ENCODE results near the gene AP3S2. TPM values are rescaled to one million over a fixed set of nuclear protein-coding genes. Genes with fewer than 3 reads are reported as not detected.
"Not testable (repeated sequence)": the region's sequence is repeated elsewhere in the genome, so short reads cannot be mapped to it uniquely, and the experiment has no call there.

The AP3S2 gene
- total RNA-seq, 2 experiments from 2014 or later: 16.0 to 16.7 TPM

- CTCF ChIA-PET: no interaction called here
- POLR2A ChIA-PET: no interaction called here
These were observed 12.1 kb upstream of the AP3S2 start for GRCh38 chr15:89905846-89906378.

GRCh38 chr15:89904519-89904918 is 10.7 kb upstream of the AP3S2 start:
- POLR2A ChIA-PET: no interaction called here
- CTCF ChIA-PET: interaction anchor here (0.6 kb wide), 1 partner anchor 17 kb away, joined by 3 read pairs; no protein-coding TSS in a partner anchor

- CTCF ChIA-PET: no interaction called here
These were observed 10.0 kb upstream of the AP3S2 start for GRCh38 chr15:89903858-89904130.

GRCh38 chr15:89903015-89903857 is 9.4 kb upstream of the AP3S2 start:
- POLR2A ChIA-PET: no interaction called here
- CTCF ChIA-PET: no interaction called here

More at GRCh38 chr15:89903858-89904130, 10.0 kb upstream of the AP3S2 start:
- POLR2A ChIA-PET: no interaction called here

GRCh38 chr15:89900849-89901248 is 7.1 kb upstream of the AP3S2 start:
- CTCF ChIA-PET: no interaction called here
- POLR2A ChIA-PET: no interaction called here

- POLR2A ChIA-PET: no interaction called here
- CTCF ChIA-PET: interaction anchor here (0.6 kb wide), 1 partner anchor 420 kb away, joined by 4 read pairs; no protein-coding TSS in a partner anchor
These were observed 6.3 kb upstream of the AP3S2 start for GRCh38 chr15:89899951-89900567.

GRCh38 chr15:89899295-89899945 is 5.6 kb upstream of the AP3S2 start:
- POLR2A ChIA-PET: no interaction called here
- CTCF ChIA-PET: interaction anchor here (0.6 to 1.4 kb wide), 3 partner anchors 172 to 421 kb away, joined by 4 to 7 read pairs (median 4); no protein-coding TSS in a partner anchor

- CTCF ChIA-PET: interaction anchor here (0.8 to 1.4 kb wide), 4 partner anchors 139 to 320 kb away, joined by 3 to 7 read pairs (median 4); no protein-coding TSS in a partner anchor
- POLR2A ChIA-PET: interaction anchor here (0.6 to 0.7 kb wide), 2 partner anchors 132 to 158 kb away, joined by 3 to 4 read pairs; no protein-coding TSS in a partner anchor
These were observed 5.0 kb upstream of the AP3S2 start for GRCh38 chr15:89898614-89899294.

- CTCF ChIA-PET: interaction anchor here (0.8 to 1.4 kb wide), 4 partner anchors 138 to 321 kb away, joined by 3 to 7 read pairs (median 4); no protein-coding TSS in a partner anchor
- POLR2A ChIA-PET: interaction anchor here (0.6 to 0.7 kb wide), 2 partner anchors 133 to 159 kb away, joined by 3 to 4 read pairs; no protein-coding TSS in a partner anchor
These were observed 4.4 kb upstream of the AP3S2 start for GRCh38 chr15:89898146-89898545.

- POLR2A ChIA-PET: interaction anchor here (0.5 to 1.1 kb wide), 3 partner anchors 10 to 341 kb away, joined by 3 to 5 read pairs (median 3); partner anchors contain the start of gene GDPGP1
- CTCF ChIA-PET: no interaction called here
These were observed 767 bp downstream of the AP3S2 start for GRCh38 chr15:89893027-89893426.

GRCh38 chr15:89888214-89888804 is 5.5 kb downstream of the AP3S2 start:
- ChIA-PET CTCF (interaction anchor here (1.2 to 1.9 kb wide), 3 partner anchors 11 to 148 kb away, joined by 3 to 7 read pairs (median 3); no protein-coding TSS in a partner anchor), POLR2A (no interaction called here)

GRCh38 chr15:89885611-89886010 is 8.2 kb downstream of the AP3S2 start:
- CTCF ChIA-PET: interaction anchor here (0.7 to 1.3 kb wide), 2 partner anchors 11 to 770 kb away, joined by 3 read pairs; no protein-coding TSS in a partner anchor
- POLR2A ChIA-PET: no interaction called here

GRCh38 chr15:89885179-89885578 is 8.6 kb downstream of the AP3S2 start:
- POLR2A ChIA-PET: not testable (repeated sequence)

GRCh38 chr15:89883518-89883917 is 10.3 kb downstream of the AP3S2 start:
- ChIA-PET CTCF (no interaction called here), POLR2A (interaction anchor here (0.7 kb wide), 1 partner anchor 10 kb away, joined by 5 read pairs; no protein-coding TSS in a partner anchor)

More at GRCh38 chr15:89885179-89885578, 8.6 kb downstream of the AP3S2 start:
- CTCF ChIA-PET: interaction anchor here (0.7 to 1.3 kb wide), 2 partner anchors 10 to 769 kb away, joined by 3 read pairs; no protein-coding TSS in a partner anchor

GRCh38 chr15:89880727-89881126 is 13.1 kb downstream of the AP3S2 start:
- POLR2A ChIA-PET: no interaction called here
- CTCF ChIA-PET: no interaction called here

- CTCF ChIA-PET: interaction anchor here (1.9 kb wide), 1 partner anchor 118 kb away, joined by 5 read pairs; no protein-coding TSS in a partner anchor
- POLR2A ChIA-PET: no interaction called here
These were observed 15.5 kb downstream of the AP3S2 start for GRCh38 chr15:89878323-89878722.

GRCh38 chr15:89877083-89877425 is 16.7 kb downstream of the AP3S2 start:
- POLR2A ChIA-PET: no interaction called here
- CTCF ChIA-PET: interaction anchor here (0.6 to 2.0 kb wide), 3 partner anchors 12 to 280 kb away, joined by 3 to 7 read pairs (median 5); no protein-coding TSS in a partner anchor

- ChIA-PET POLR2A (interaction anchor here (2.0 kb wide), 1 partner anchor 17 kb away, joined by 7 read pairs; the partner anchor contains the start of gene AP3S2), CTCF (interaction anchor here (0.6 to 2.0 kb wide), 4 partner anchors 12 to 500 kb away, joined by 3 to 7 read pairs (median 6); no protein-coding TSS in a partner anchor)
These were observed 17.3 kb downstream of the AP3S2 start for GRCh38 chr15:89876396-89877082.
